Ramos (cell line): ENCODE measurements around the gene CCHCR1.
"Not testable (repeated sequence)": the region's sequence is repeated elsewhere in the genome, so short reads cannot be mapped to it uniquely, and the experiment has no call there.

Experiments used
- in situ Hi-C: fragments of 300-500 bp; cut with MboI; formaldehyde crosslinking; loops from one replicate; pipeline ENCODE4 v1.14.3; 2022; ENCODE audit warnings: low sequenced_read_pairs; ENCODE audit not compliant: unreplicated experiment

CCHCR1 gene

GRCh38 chr6:31164475-31165063 is 7.0 kb upstream of the CCHCR1 start:
- in situ Hi-C loops = not testable (repeated sequence)

GRCh38 chr6:31163922-31164321 is 6.3 kb upstream of the CCHCR1 start:
- in situ Hi-C loops = no loop called here

- in situ Hi-C loops = no loop called here
Measured at GRCh38 chr6:31162463-31163165, 5.0 kb upstream of the CCHCR1 start.

GRCh38 chr6:31161216-31162126 is 3.9 kb upstream of the CCHCR1 start:
- in situ Hi-C loops = no loop called here

- in situ Hi-C loops = no loop called here
Measured at GRCh38 chr6:31158863-31159855, 1.6 kb upstream of the CCHCR1 start.

GRCh38 chr6:31158140-31158862 is 699 bp upstream of the CCHCR1 start, which contains the start of gene TCF19:
TCF19 (plus strand) TSS chr6:31158589; CDS start chr6:31159470, 881 bp downstream.
- in situ Hi-C loops = no loop called here

GRCh38 chr6:31156641-31157040 is 961 bp downstream of the CCHCR1 start:
- in situ Hi-C loops = no loop called here

- in situ Hi-C loops = no loop called here
Measured at GRCh38 chr6:31154436-31154835, 3.2 kb downstream of the CCHCR1 start.

GRCh38 chr6:31152781-31153180 is 4.8 kb downstream of the CCHCR1 start:
- in situ Hi-C loops = no loop called here

- in situ Hi-C loops = no loop called here
Measured at GRCh38 chr6:31149827-31150447, 7.7 kb downstream of the CCHCR1 start.

- in situ Hi-C loops = no loop called here
Measured at GRCh38 chr6:31145386-31145785, 12.2 kb downstream of the CCHCR1 start.

GRCh38 chr6:31144970-31145340 is 12.6 kb downstream of the CCHCR1 start:
- in situ Hi-C loops = no loop called here

- in situ Hi-C loops = no loop called here
Measured at GRCh38 chr6:31144296-31144969, 13.2 kb downstream of the CCHCR1 start.

GRCh38 chr6:31143148-31143547 is 14.5 kb downstream of the CCHCR1 start:
- in situ Hi-C loops = no loop called here

GRCh38 chr6:31142361-31142761 is 15.2 kb downstream of the CCHCR1 start:
- in situ Hi-C loops = no loop called here

- in situ Hi-C loops = no loop called here
Measured at GRCh38 chr6:31140643-31141042, 17.0 kb downstream of the CCHCR1 start.

- in situ Hi-C loops = loop anchor here (5.0 kb wide), 2 partner anchors 53 to 228 kb away; no protein-coding TSS in a partner anchor
Measured at GRCh38 chr6:31139599-31139998, 18.0 kb downstream of the CCHCR1 start.

GRCh38 chr6:31138982-31139381 is 18.6 kb downstream of the CCHCR1 start, which contains the start of gene PSORS1C2:
PSORS1C2 (minus strand) TSS chr6:31139066; CDS start chr6:31139026, 40 bp downstream.
- in situ Hi-C loops = loop anchor here (5.0 kb wide), 2 partner anchors 53 to 228 kb away; no protein-coding TSS in a partner anchor
